Large intestine (tissue), 3 donors: ENCODE data around the gene PCID2. TPM values are rescaled to one million over a fixed set of nuclear protein-coding genes. Genes with fewer than 3 reads are reported as not detected.

Experiments
- DNase-seq, 2 donors: peaks; one replicate each; pipeline versions ENCODE4 v3.0.0 to v3.0.0-alpha.2; 2013
- H3K27ac ChIP-seq: one replicate; pipeline ENCODE4 v1.5.1; 2013; ENCODE audit warnings: low read length
- H3K27me3 ChIP-seq: 2 replicates; pipeline ENCODE4 v1.6.1; 2013; ENCODE audit warnings: low read length; ENCODE audit not compliant: control insufficient read depth, insufficient read depth
- H3K36me3 ChIP-seq: 2 replicates; pipeline ENCODE4 v1.6.1; 2013; ENCODE audit warnings: low read length; ENCODE audit not compliant: control insufficient read depth, insufficient read depth
- H3K4me1 ChIP-seq: one replicate; pipeline ENCODE4 v1.6.1; 2013; ENCODE audit warnings: low read length; ENCODE audit not compliant: control insufficient read depth, insufficient read depth
- H3K4me3 ChIP-seq: one replicate; pipeline ENCODE4 v1.5.1; 2013; ENCODE audit warnings: low read length
- H3K9me3 ChIP-seq: one replicate; pipeline ENCODE4 v1.6.1; 2013; ENCODE audit warnings: mild to moderate bottlenecking, low read depth, low read length, moderate library complexity; ENCODE audit not compliant: control insufficient read depth
- WGBS: methylation state at CpG from one replicate; pipeline ENCODE4 v1.1.5; 2013; ENCODE audit warnings: low lambda C conversion rate; ENCODE audit not compliant: insufficient coverage; 5-methylcytosine and 5-hydroxymethylcytosine counted together
- polyA plus RNA-seq: library from polyadenylated mRNA; unstranded; fragments of 120-200 nt; gene quantifications from one replicate; pipeline ENCODE4 v1.2.1, GENCODE V29; 2013

The PCID2 gene
- polyA plus RNA-seq, 1 donor = 52.0 TPM

- Histone ChIP-seq H3K27ac (peak overlapping the region; percentile 57), H3K4me3 (no peak overlapping the region), H3K36me3 (peaks cover 48% of the 10 kb centered on the region), H3K4me1 (peaks cover 23% of the 10 kb centered on the region), H3K27me3 (no peaks in the 10 kb centered on the region), H3K9me3 (no peaks in the 10 kb centered on the region)
- peak; percentile 80 to 90 for DNase-seq
- no CpG with 5 or more reads among the region's 13 CpGs for WGBS
These were observed 11.7 kb upstream of the PCID2 start for GRCh38 chr13:113220141-113220598.

GRCh38 chr13:113219256-113219940, 10.9 kb upstream of the PCID2 start:
- peak; percentile 67 to 76 for DNase-seq
- Histone ChIP-seq H3K9me3 (no peaks in the 10 kb centered on the region), H3K4me1 (peaks cover 23% of the 10 kb centered on the region), H3K27me3 (no peaks in the 10 kb centered on the region), H3K27ac (peak overlapping the region; percentile 57), H3K36me3 (peaks cover 43% of the 10 kb centered on the region), H3K4me3 (no peak overlapping the region)
- WGBS = no CpG with 5 or more reads among the region's 14 CpGs

GRCh38 chr13:113218586-113218985, 10.1 kb upstream of the PCID2 start:
- peaks cover 39% of the 10 kb centered on the region for H3K36me3 ChIP-seq

GRCh38 chr13:113216254-113217048, 8.0 kb upstream of the PCID2 start:
- peaks cover 23% of the 10 kb centered on the region for H3K4me1 ChIP-seq
- WGBS = 80% methylated on average over 1 of the region's 7 CpGs
- peaks cover 25% of the 10 kb centered on the region for H3K36me3 ChIP-seq

More at GRCh38 chr13:113218586-113218985, 10.1 kb upstream of the PCID2 start:
- Histone ChIP-seq H3K27ac (no peak overlapping the region), H3K4me1 (peaks cover 23% of the 10 kb centered on the region), H3K9me3 (no peaks in the 10 kb centered on the region), H3K27me3 (no peaks in the 10 kb centered on the region), H3K4me3 (no peak overlapping the region)
- no peak for DNase-seq
- WGBS = no CpG with 5 or more reads among the region's 3 CpGs

GRCh38 chr13:113211774-113212173, 3.3 kb upstream of the PCID2 start:
- WGBS = no CpG with 5 or more reads among the region's 10 CpGs

More at GRCh38 chr13:113216254-113217048, 8.0 kb upstream of the PCID2 start:
- no peaks in the 10 kb centered on the region for H3K27me3 ChIP-seq
- no peak overlapping the region for H3K27ac ChIP-seq
- no peaks in the 10 kb centered on the region for H3K9me3 ChIP-seq
- peak in 1 of 2 donors; percentile 39 for DNase-seq
- no peak overlapping the region for H3K4me3 ChIP-seq

GRCh38 chr13:113210833-113211232, 2.4 kb upstream of the PCID2 start:
- peaks cover 12% of the 10 kb centered on the region for H3K4me1 ChIP-seq
- no peaks in the 10 kb centered on the region for H3K27me3 ChIP-seq
- 90% methylated on average over 2 of the region's 6 CpGs for WGBS
- peak overlapping the region; percentile 2 for H3K4me3 ChIP-seq
- no peak overlapping the region for H3K27ac ChIP-seq
- H3K36me3 ChIP-seq = peaks cover 15% of the 10 kb centered on the region
- DNase-seq = no peak
- no peaks in the 10 kb centered on the region for H3K9me3 ChIP-seq

More at GRCh38 chr13:113211774-113212173, 3.3 kb upstream of the PCID2 start:
- DNase-seq = no peak
- Histone ChIP-seq H3K27me3 (no peaks in the 10 kb centered on the region), H3K27ac (no peak overlapping the region), H3K9me3 (no peaks in the 10 kb centered on the region), H3K4me1 (peaks cover 12% of the 10 kb centered on the region), H3K4me3 (no peak overlapping the region), H3K36me3 (peaks cover 12% of the 10 kb centered on the region)

GRCh38 chr13:113209759-113210421, 1.4 kb upstream of the PCID2 start:
- H3K4me1 ChIP-seq = peaks cover 12% of the 10 kb centered on the region
- H3K27ac ChIP-seq = peak overlapping the region; percentile 81
- peak overlapping the region; percentile 52 for H3K4me3 ChIP-seq
- H3K36me3 ChIP-seq = peaks cover 15% of the 10 kb centered on the region
- H3K9me3 ChIP-seq = no peaks in the 10 kb centered on the region
- 10% methylated on average over 2 of the region's 67 CpGs for WGBS
- DNase-seq = peak; percentile 57 to 81
- no peaks in the 10 kb centered on the region for H3K27me3 ChIP-seq

GRCh38 chr13:113209336-113209758, 878 bp upstream of the PCID2 start, which contains the start of gene CUL4A:
Gene CUL4A, plus strand, starts transcription at chr13:113209613. Its CDS starts 15 bp downstream, at chr13:113209628.
- H3K27ac ChIP-seq = peak within 1 kb of the TSS; percentile 100
- no peaks in the 10 kb centered on the region for H3K27me3 ChIP-seq
- H3K4me1 ChIP-seq = peaks cover 12% of the 10 kb centered on the region
- peak within 1 kb of the TSS; percentile 85 for H3K4me3 ChIP-seq
- peaks cover 14% of the 10 kb centered on the region for H3K36me3 ChIP-seq
- no CpG with 5 or more reads among the region's 66 CpGs for WGBS
- H3K9me3 ChIP-seq = no peaks in the 10 kb centered on the region
- DNase-seq = peak; percentile 53 to 87

GRCh38 chr13:113207890-113208420, 514 bp downstream of the PCID2 start:
- WGBS = no CpG with 5 or more reads among the region's 44 CpGs
- peaks cover 12% of the 10 kb centered on the region for H3K4me1 ChIP-seq
- peak overlapping the region; percentile 85 for H3K4me3 ChIP-seq
- DNase-seq = no peak
- peaks cover 19% of the 10 kb centered on the region for H3K36me3 ChIP-seq
- no peaks in the 10 kb centered on the region for H3K9me3 ChIP-seq
- H3K27me3 ChIP-seq = no peaks in the 10 kb centered on the region
- peak overlapping the region; percentile 100 for H3K27ac ChIP-seq

- peaks cover 12% of the 10 kb centered on the region for H3K4me1 ChIP-seq
- peak overlapping the region; percentile 85 for H3K4me3 ChIP-seq
- peaks cover 19% of the 10 kb centered on the region for H3K36me3 ChIP-seq
- H3K27me3 ChIP-seq = no peaks in the 10 kb centered on the region
- 29% methylated on average over 2 of the region's 3 CpGs for WGBS
- DNase-seq = no peak
- H3K27ac ChIP-seq = peak overlapping the region; percentile 100
- no peaks in the 10 kb centered on the region for H3K9me3 ChIP-seq
These were observed 1.0 kb downstream of the PCID2 start for GRCh38 chr13:113207460-113207859.
